MG63 (cell line): Measurements from ENCODE around the gene C1QTNF2. TPM values are rescaled to one million over a fixed set of nuclear protein-coding genes. Genes with fewer than 3 reads are reported as not detected.
"Not testable (repeated sequence)": the region's sequence is repeated elsewhere in the genome, so short reads cannot be mapped to it uniquely, and the experiment has no call there.

Experiments used
- DNase-seq: peaks from one replicate; pipeline ENCODE4 v3.0.0-alpha.2; 2020
- H3K27me3 ChIP-seq: fragments of 250-450 bp; sonication (Bioruptor Pico); 2 replicates; pipeline ENCODE4 v1.5.1; 2020; ENCODE audit warnings: mild to moderate bottlenecking, moderate library complexity
- H3K36me3 ChIP-seq: fragments of 250-450 bp; sonication (Bioruptor Pico); 2 replicates; pipeline ENCODE4 v1.5.1; 2020; ENCODE audit warnings: mild to moderate bottlenecking, moderate library complexity
- H3K4me3 ChIP-seq: fragments of 250-450 bp; sonication (Bioruptor Pico); 2 replicates; pipeline ENCODE4 v1.5.1; 2020; ENCODE audit warnings: mild to moderate bottlenecking, moderate library complexity
- H3K9me3 ChIP-seq: fragments of 250-450 bp; sonication (Bioruptor Pico); 2 replicates; pipeline ENCODE4 v1.5.1; 2020; ENCODE audit warnings: mild to moderate bottlenecking, moderate library complexity
- total RNA-seq: library from RNA; depleted of rRNA; stranded (reverse); fragments of >200 nt; shearing (Covaris generic); gene quantifications from 2 replicates; pipeline ENCODE4 v1.2.3, GENCODE V29; 2014; ENCODE audit warnings: low replicate concordance

The C1QTNF2 gene
- total RNA-seq, 1 experiment from 2014 or later, result 1.2 TPM

GRCh38 chr5:160357394-160357793, 13.0 kb downstream of the C1QTNF2 start:
- no peaks in the 10 kb centered on the region for H3K36me3 ChIP-seq
- H3K4me3 ChIP-seq, result no peak overlapping the region
- no peaks in the 10 kb centered on the region for H3K9me3 ChIP-seq
- DNase-seq, result no peak
- no peaks in the 10 kb centered on the region for H3K27me3 ChIP-seq

GRCh38 chr5:160356550-160357347, 13.7 kb downstream of the C1QTNF2 start:
- no peak for DNase-seq
- Histone ChIP-seq H3K4me3 (no peak overlapping the region), H3K36me3 (no peaks in the 10 kb centered on the region), H3K9me3 (no peaks in the 10 kb centered on the region), H3K27me3 (no peaks in the 10 kb centered on the region)

- H3K9me3 ChIP-seq, result no peaks in the 10 kb centered on the region
- H3K27me3 ChIP-seq, result no peaks in the 10 kb centered on the region
- H3K4me3 ChIP-seq, result no peak overlapping the region
- no peaks in the 10 kb centered on the region for H3K36me3 ChIP-seq
- DNase-seq, result no peak
Measured at GRCh38 chr5:160354666-160355065, 15.8 kb downstream of the C1QTNF2 start.

GRCh38 chr5:160353379-160353778, 17.0 kb downstream of the C1QTNF2 start:
- DNase-seq, result peak; percentile 40
- Histone ChIP-seq H3K36me3 (no peaks in the 10 kb centered on the region), H3K4me3 (no peak overlapping the region), H3K27me3 (no peaks in the 10 kb centered on the region), H3K9me3 (no peaks in the 10 kb centered on the region)

DNA sequence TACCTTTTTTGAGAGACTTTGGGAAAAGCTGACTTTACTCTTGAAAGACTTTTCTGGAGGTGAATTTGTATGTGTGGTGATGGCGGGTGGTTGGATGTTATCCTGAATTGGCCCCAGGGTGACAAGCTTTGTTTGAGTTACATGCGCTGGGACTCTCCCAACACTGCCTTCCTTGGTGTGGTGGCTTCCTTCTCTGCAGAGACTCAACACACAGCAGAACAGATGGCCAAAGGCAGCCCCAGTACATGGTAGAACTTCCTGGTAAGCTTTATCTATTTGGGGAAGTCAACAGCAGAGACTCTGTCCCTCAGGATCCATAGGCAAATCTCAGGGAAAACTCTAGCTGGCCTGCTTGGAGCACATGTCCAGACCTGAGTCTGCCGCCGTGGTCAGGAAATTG, 18.1 kb downstream of the C1QTNF2 start:
- no peak for DNase-seq
- no peaks in the 10 kb centered on the region for H3K27me3 ChIP-seq
- no peaks in the 10 kb centered on the region for H3K9me3 ChIP-seq
- no peak overlapping the region for H3K4me3 ChIP-seq
- no peaks in the 10 kb centered on the region for H3K36me3 ChIP-seq

DNA sequence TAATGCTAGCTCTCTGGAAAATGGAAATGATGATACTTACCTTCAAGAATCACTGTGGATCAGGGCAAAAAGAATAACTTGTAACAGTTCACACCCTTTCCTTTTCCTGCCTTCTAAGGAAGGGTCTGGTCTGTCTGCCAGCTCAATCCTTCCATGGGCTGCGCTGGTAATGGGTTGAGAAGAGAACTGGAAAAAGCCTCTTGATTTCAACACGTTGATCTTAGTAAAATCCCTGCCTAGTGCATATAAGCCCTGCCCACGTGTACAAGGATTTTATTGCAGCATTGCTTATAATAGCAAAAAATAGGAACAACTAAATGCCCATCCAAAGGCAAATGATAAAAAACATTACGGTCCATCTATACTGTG, 20.5 kb downstream of the C1QTNF2 start:
- no peaks in the 10 kb centered on the region for H3K9me3 ChIP-seq
- no peak overlapping the region for H3K4me3 ChIP-seq
- no peaks in the 10 kb centered on the region for H3K27me3 ChIP-seq
- no peak for DNase-seq
- H3K36me3 ChIP-seq, result no peaks in the 10 kb centered on the region

DNA sequence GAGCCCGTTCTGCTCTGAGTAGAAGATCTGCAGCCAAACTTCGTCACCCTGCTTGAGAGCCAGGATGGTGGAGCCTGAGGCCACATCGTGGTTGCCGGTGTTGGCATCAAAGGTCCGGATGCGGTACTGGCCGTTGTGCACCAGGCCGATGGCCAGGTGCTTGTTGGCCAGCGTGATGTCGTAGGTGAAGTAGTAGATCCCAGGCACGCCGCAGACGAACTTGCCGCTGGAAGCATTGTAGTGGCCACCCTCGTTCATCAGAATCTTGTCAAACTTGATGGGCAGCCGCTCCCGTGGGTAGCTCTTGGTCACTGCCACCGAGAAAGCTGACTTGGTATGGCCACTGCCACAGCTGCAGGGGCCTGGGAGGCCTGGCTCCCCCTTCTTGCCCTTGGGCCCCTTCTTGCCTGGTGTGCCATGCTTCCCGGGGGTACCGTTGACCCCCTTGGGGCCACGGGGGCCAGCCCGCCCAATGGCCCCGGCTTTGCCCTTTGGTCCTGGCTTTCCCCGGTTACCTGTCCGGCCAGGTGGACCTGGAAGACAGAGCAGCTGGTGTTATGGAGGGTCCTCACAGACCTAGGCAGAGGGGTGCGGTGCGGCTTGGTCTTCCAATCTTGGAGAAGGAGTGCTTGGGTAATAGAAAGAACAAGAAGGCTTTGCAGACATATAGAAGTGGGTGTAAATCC, 21.0 kb downstream of the C1QTNF2 start:
- Histone ChIP-seq H3K36me3 (no peaks in the 10 kb centered on the region), H3K9me3 (no peaks in the 10 kb centered on the region), H3K27me3 (no peaks in the 10 kb centered on the region), H3K4me3 (no peak overlapping the region)
- no peak for DNase-seq

DNA sequence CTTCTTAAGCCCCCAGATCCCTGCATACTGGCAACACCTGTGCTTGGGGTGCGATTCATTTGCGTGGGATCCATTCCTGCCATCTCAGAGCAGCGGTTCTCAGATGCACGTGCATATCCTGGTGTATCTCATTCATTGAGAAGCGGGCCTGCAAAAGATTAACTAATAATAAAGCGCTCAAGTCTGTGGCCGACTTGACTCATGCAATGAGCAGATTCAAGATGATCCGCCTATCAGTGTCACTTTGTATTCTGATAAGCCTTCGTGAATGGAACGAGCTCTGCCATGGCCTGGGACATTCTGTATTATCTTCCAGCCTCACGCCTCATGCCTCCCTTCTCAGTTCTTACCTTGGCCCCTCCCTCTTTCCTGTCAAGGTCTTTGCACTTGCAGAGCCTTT, 22.3 kb downstream of the C1QTNF2 start:
- H3K36me3 ChIP-seq, result no peaks in the 10 kb centered on the region
- no peaks in the 10 kb centered on the region for H3K9me3 ChIP-seq
- DNase-seq, result no peak
- H3K4me3 ChIP-seq, result no peak overlapping the region
- no peaks in the 10 kb centered on the region for H3K27me3 ChIP-seq

- Histone ChIP-seq H3K9me3 (no peaks in the 10 kb centered on the region), H3K36me3 (no peaks in the 10 kb centered on the region), H3K27me3 (no peaks in the 10 kb centered on the region), H3K4me3 (no peak overlapping the region)
- no peak for DNase-seq
Measured at GRCh38 chr5:160347448-160347847, 23.0 kb downstream of the C1QTNF2 start.

DNA sequence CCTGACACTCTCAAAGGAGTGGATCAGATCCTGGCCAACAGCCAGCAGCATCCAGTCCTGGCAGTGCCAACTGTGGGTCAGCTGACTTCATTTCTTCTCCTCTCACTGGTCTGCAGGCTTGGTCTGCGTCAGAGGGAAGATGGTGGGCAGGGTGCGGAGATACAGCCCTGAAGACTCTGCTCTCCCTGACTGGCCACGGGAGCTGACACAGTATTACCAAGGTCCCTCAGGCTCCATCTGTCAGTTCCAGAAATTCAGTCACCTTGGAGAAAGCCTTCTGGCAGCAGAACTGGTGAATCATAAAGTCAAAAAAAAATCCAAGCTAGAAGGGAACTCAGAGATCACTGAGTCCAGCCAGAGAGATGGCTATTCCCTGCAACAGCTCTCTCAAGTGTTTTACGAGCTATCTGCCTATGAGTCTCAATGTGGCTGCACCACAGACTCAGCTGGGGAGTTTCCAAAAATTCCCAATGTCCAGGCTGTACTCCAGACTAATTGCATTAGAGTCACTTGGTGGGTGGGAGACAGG, 27.9 kb downstream of the C1QTNF2 start:
- no peaks in the 10 kb centered on the region for H3K9me3 ChIP-seq
- no peaks in the 10 kb centered on the region for H3K27me3 ChIP-seq
- H3K4me3 ChIP-seq, result no peak overlapping the region
- DNase-seq, result peak; percentile 59
- no peaks in the 10 kb centered on the region for H3K36me3 ChIP-seq

- no peak for DNase-seq
Measured at GRCh38 chr5:160341309-160341870, 29.0 kb downstream of the C1QTNF2 start.

DNA sequence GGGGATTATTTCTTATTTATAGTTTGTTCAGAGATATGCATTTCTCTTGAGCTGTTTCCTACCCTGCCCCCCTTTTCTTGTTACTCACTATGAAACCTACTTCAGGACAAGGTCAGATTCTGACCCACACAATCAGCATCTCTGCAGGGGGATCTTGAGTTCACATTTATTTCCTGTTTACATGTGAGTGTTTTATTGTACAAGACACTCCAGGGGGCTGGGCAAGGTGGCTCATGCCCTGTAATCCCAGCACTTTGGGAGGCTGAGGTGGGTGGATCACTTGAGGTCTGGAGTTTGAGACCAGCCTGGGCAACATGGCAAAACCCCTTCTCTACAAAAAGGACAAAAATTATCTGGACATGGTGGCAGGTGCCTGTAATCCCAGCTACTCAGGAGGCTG, 29.9 kb downstream of the C1QTNF2 start:
- not testable (repeated sequence) for H3K9me3 ChIP-seq, DNase-seq, H3K27me3 ChIP-seq, H3K36me3 ChIP-seq, H3K4me3 ChIP-seq

More at GRCh38 chr5:160341309-160341870, 29.0 kb downstream of the C1QTNF2 start:
- no peaks in the 10 kb centered on the region for H3K9me3 ChIP-seq
- H3K27me3 ChIP-seq, result no peaks in the 10 kb centered on the region
- H3K4me3 ChIP-seq, result no peak overlapping the region
- no peaks in the 10 kb centered on the region for H3K36me3 ChIP-seq

DNA sequence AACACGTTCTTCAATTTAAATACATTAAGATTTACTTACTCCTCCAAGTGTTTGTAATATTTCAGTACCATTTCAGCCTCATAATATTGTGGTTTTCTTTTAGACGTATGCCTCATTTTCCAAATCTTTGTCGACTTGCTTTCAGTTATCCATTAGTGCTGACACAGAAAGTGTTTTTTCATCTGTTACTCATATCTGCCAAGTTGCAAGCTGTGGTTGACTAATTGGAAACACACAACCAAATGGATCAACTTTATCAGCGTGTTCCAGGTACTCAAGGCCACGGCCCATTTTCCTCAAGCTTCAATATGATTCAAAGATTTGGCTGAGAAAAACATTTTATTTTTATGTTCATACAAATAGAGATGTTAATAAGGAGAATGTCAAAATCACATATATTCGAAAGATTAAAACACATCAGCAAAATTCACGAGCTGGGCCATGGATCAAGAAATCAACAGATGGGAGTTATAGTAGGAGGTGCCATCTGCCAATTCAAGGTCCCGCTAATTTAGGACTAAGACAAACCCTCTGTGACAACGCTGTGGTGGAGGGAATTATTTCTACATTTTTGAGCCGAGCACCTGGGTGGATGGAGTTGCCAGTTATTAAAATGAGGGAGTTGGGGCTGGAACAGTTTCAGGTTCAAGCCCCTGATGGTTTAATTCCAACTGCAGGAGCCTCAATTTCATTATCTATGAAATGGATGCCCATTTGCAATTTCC, 30.9 kb downstream of the C1QTNF2 start:
- no peak for DNase-seq
- H3K9me3 ChIP-seq, result no peaks in the 10 kb centered on the region
- H3K27me3 ChIP-seq, result no peaks in the 10 kb centered on the region
- no peak overlapping the region for H3K4me3 ChIP-seq
- no peaks in the 10 kb centered on the region for H3K36me3 ChIP-seq

DNA sequence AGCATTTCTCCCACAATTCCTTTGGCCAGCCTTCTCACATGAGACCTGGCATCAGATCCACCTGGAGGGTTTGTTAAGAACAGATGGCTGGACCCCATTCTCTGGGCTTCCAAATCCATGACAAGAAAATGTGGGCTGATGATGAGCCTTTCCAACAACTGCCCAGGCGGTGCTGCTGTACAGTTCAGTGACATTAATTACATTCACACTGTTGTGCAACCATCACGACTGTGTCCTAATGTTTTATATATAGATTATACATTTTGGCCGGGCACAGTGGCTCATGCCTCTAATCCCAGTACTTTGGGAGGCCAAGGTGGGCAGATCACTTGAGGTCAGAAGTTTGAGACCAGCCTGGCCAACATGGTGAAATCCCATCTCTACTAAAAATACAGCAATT, 35.7 kb downstream of the C1QTNF2 start:
- not testable (repeated sequence) for H3K4me3 ChIP-seq, H3K9me3 ChIP-seq, DNase-seq, H3K36me3 ChIP-seq, H3K27me3 ChIP-seq

GRCh38 chr5:160333721-160334120, 36.7 kb downstream of the C1QTNF2 start:
- Histone ChIP-seq H3K36me3 (no peaks in the 10 kb centered on the region), H3K4me3 (no peak overlapping the region), H3K27me3 (0 out of 2 replicates have a peak, but pooled peaks cover 2% of the 10 kb centered on the region), H3K9me3 (no peaks in the 10 kb centered on the region)
- no peak for DNase-seq

- DNase-seq, result no peak
- no peaks in the 10 kb centered on the region for H3K36me3 ChIP-seq
- 0 out of 2 replicates have a peak, but pooled peaks cover 2% of the 10 kb centered on the region for H3K27me3 ChIP-seq
- no peaks in the 10 kb centered on the region for H3K9me3 ChIP-seq
- no peak overlapping the region for H3K4me3 ChIP-seq
Measured at GRCh38 chr5:160330212-160330611, 40.2 kb downstream of the C1QTNF2 start.

DNA sequence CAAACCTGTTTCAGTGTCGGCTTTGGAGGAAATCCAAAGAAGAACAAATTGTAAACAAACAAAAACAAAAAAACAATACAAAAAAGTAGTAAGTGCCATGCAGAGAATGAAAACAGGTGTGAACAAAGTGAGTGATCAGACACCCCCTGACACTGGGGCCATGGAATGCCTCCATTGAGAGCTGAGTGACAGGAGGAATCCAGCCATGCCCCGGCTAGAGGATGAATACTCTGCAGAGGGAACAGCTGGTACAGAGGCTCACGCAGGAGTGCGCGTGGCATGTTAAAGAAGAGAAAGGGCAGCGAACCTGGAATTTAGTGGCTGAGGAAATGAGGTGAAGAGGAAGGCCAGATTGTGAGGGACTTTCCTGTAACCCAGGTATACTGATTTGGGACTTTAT, 42.6 kb downstream of the C1QTNF2 start:
- no peaks in the 10 kb centered on the region for H3K9me3 ChIP-seq
- H3K36me3 ChIP-seq, result no peaks in the 10 kb centered on the region
- H3K4me3 ChIP-seq, result no peak overlapping the region
- no peaks in the 10 kb centered on the region for H3K27me3 ChIP-seq
- no peak for DNase-seq
